Raji (cell line): Measurements from ENCODE around the gene ENPP4.

ENCODE experiments used
- POLR2A ChIP-seq: IDR thresholded peaks from 2 replicates; pipeline ENCODE4 v1.6.1; 2011; ENCODE audit warnings: low read depth, low read length, control low read depth; ENCODE audit not compliant: insufficient read depth

ENPP4 gene

GRCh38 chr6:46175446-46175845, 45.7 kb downstream of the ENPP4 start:
- TF ChIP-seq POLR2A, result no peak

GRCh38 chr6:46175976-46176375, 46.2 kb downstream of the ENPP4 start:
- TF ChIP-seq POLR2A, result no peak

GRCh38 chr6:46184114-46184513, 54.3 kb downstream of the ENPP4 start:
- TF ChIP-seq POLR2A, result no peak

DNA sequence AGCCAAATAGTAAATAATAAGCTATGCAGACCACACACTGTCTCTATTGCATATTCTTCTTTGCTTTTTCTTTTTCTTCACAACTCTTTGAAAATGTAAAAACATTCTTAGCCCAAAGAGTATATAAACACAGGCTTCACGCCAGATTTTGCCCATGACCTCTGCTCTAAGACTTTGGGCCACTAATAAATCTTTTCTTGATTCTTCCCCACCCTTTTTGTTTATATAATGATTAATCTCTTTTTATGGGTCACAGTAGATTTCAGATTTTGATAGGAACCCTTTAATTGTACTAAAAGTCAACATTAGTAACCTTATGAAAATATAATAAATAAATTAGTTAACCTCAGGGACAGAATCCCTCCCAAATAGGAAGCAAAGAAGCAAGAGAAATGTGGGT, 56.8 kb downstream of the ENPP4 start:
- TF ChIP-seq POLR2A, result no peak

- no peak for TF ChIP-seq POLR2A
These were observed 59.9 kb downstream of the ENPP4 start for GRCh38 chr6:46189726-46190125.

DNA sequence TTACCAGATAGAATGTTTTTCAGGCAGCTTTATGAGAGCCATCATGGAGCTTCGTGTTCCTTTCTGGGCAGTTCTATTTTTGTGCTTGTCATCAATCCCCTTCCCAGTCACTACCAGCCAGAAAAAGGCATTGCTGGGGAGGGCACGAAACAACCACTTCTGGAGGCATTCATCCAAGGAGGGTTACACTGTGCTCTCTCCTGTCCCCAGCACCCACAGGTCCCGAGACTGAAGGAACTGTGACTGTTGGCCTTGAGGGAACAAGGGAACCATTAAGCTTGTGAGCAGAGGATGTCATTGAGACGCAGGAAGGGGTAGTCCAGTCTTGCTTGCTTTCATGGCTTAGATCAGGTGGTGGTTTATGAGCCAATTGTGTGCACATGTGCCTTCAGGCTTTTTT, 61.1 kb downstream of the ENPP4 start:
- no peak for TF ChIP-seq POLR2A

DNA sequence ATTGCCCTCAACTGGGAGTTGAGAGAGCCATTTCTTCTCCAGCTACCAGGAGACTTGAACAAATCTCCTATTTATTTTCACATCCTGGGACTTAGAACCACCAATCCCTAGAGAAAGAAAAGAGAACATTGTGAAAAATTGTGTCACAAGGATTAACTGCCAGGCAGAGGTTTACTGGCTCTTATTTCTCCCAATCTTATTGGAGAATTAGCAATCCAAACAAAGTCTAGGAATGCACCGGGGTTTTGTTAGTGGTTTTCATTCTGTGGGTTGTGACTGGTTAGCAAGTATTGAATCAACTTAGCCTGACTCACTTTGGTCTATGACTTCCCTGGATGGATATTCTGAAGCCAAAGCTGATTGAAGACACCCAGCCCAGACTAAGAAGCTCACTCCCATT, 62.2 kb downstream of the ENPP4 start:
- TF ChIP-seq POLR2A, result no peak
